Breast epithelium (tissue), 4 donors: Measurements from ENCODE around the gene NR5A1. TPM values are rescaled to one million over a fixed set of nuclear protein-coding genes. Genes with fewer than 3 reads are reported as not detected.

ENCODE experiments used
- DNase-seq, 2 donors: peaks; one replicate each; pipeline ENCODE4 v3.0.0-alpha.2; 2019; ENCODE audit warnings: low spot score in 2 of 2
- H3K27ac ChIP-seq, 2 donors: fragments of 200-600 bp; sonication (generic) in 1 of 2; one replicate each; pipeline ENCODE4 v1.5.1; 2016 to 2019; ENCODE audit warnings: mild to moderate bottlenecking in 1 of 2
- H3K27me3 ChIP-seq, 2 donors: fragments of 200-600 bp; sonication (generic) in 1 of 2; one replicate each; pipeline versions ENCODE4 v1.5.1 to v1.6.0; 2017 to 2019; ENCODE audit warnings: control low read depth in 1 of 2, mild to moderate bottlenecking in 1 of 2
- H3K36me3 ChIP-seq: fragments of 200-600 bp; one replicate; pipeline ENCODE4 v1.5.1; 2019
- H3K4me1 ChIP-seq, 2 donors: fragments of 200-600 bp; sonication (generic); one replicate each; pipeline ENCODE4 v1.5.1; 2016 to 2019; ENCODE audit warnings: control low read depth in 1 of 2
- H3K4me3 ChIP-seq, 3 donors: fragments of 200-600 bp; sonication (generic); 1 replicate in 2 of 3; 2 replicates in 1 of 3; pipeline ENCODE4 v1.5.1; 2016 to 2019; ENCODE audit warnings: mild to moderate bottlenecking in 3 of 3, moderate library complexity in 2 of 3
- H3K9me3 ChIP-seq, 2 donors: fragments of 200-600 bp; sonication (generic) in 1 of 2; one replicate each; pipeline ENCODE4 v1.5.1; 2016 to 2019; ENCODE audit warnings: control low read depth in 1 of 2
- CTCF ChIP-seq, 3 donors: fragments of 450-650 bp; IDR thresholded peaks; one replicate each; pipeline ENCODE4 v1.5.1; 2016 to 2017; ENCODE audit warnings: antibody characterized with exemption in 3 of 3, mild to moderate bottlenecking in 3 of 3, moderate library complexity in 3 of 3
- POLR2A ChIP-seq: fragments of 450-650 bp; IDR thresholded peaks from one replicate; pipeline ENCODE4 v1.6.1; 2016; ENCODE audit warnings: antibody characterized with exemption, mild to moderate bottlenecking, moderate library complexity
- POLR2AphosphoS5 ChIP-seq, 3 donors: sonication (generic); formaldehyde crosslinking; IDR thresholded peaks; one replicate each; pipeline ENCODE4 v1.6.1; 2017; ENCODE audit warnings: antibody characterized with exemption in 3 of 3
- intact Hi-C: fragments of 100-400 bp; cut with DNase I; formaldehyde crosslinking; loops from one replicate; pipeline ENCODE4 v1.15.1; 2023; ENCODE audit warnings: low total_unique reads
- total RNA-seq, 3 donors: library from RNA; depleted of rRNA; stranded (reverse); fragments of >200 nt; gene quantifications; one replicate each; pipeline ENCODE4 v1.1.0, GENCODE V29; 2016

The NR5A1 gene
- total RNA-seq, 3 donors from 2014 or later = not detected

GRCh38 chr9:124489222-124489621, 18.0 kb downstream of the NR5A1 start:
- Histone ChIP-seq H3K4me1 (no peaks in the 10 kb centered on the region), H3K4me3 (no peak overlapping the region), H3K27ac (no peak overlapping the region), H3K27me3 (peaks cover 0 to 29% of the 10 kb centered on the region in 2 donors), H3K36me3 (no peaks in the 10 kb centered on the region), H3K9me3 (no peaks in the 10 kb centered on the region)
- TF ChIP-seq CTCF (IDR thresholded peaks at IDR 0.05) (no peak), POLR2A (no peak), POLR2AphosphoS5 (IDR thresholded peaks at IDR 0.05) (no peak)
- no peak for DNase-seq
- intact Hi-C loops = no loop called here

GRCh38 chr9:124488641-124489210, 18.5 kb downstream of the NR5A1 start:
- H3K27me3 ChIP-seq = peaks cover 0 to 29% of the 10 kb centered on the region in 2 donors
- no peak overlapping the region for H3K4me3 ChIP-seq
- intact Hi-C loops = no loop called here

GRCh38 chr9:124487260-124488182, 19.7 kb downstream of the NR5A1 start:
- intact Hi-C loops = no loop called here
- H3K27me3 ChIP-seq = peaks cover 0 to 33% of the 10 kb centered on the region in 2 donors
- no peak for TF ChIP-seq POLR2AphosphoS5 (IDR thresholded peaks at IDR 0.05)
- no peak for TF ChIP-seq POLR2A
- TF ChIP-seq CTCF (IDR thresholded peaks at IDR 0.05) = no peak
- no peak overlapping the region for H3K27ac ChIP-seq
- no peaks in the 10 kb centered on the region for H3K9me3 ChIP-seq
- no peak for DNase-seq
- no peaks in the 10 kb centered on the region for H3K4me1 ChIP-seq
- H3K4me3 ChIP-seq = no peak overlapping the region
- H3K36me3 ChIP-seq = no peaks in the 10 kb centered on the region

More at GRCh38 chr9:124488641-124489210, 18.5 kb downstream of the NR5A1 start:
- Histone ChIP-seq H3K36me3 (no peaks in the 10 kb centered on the region), H3K27ac (no peak overlapping the region), H3K4me1 (no peaks in the 10 kb centered on the region), H3K9me3 (no peaks in the 10 kb centered on the region)
- no peak for DNase-seq
- no peak for TF ChIP-seq POLR2AphosphoS5 (IDR thresholded peaks at IDR 0.05)
- no peak for TF ChIP-seq POLR2A
- TF ChIP-seq CTCF (IDR thresholded peaks at IDR 0.05) = no peak

- Histone ChIP-seq H3K36me3 (no peaks in the 10 kb centered on the region), H3K9me3 (no peaks in the 10 kb centered on the region), H3K27me3 (peaks cover 0 to 39% of the 10 kb centered on the region in 2 donors), H3K27ac (no peak overlapping the region), H3K4me3 (no peak overlapping the region), H3K4me1 (no peaks in the 10 kb centered on the region)
- no peak for TF ChIP-seq POLR2A
- no peak for TF ChIP-seq CTCF (IDR thresholded peaks at IDR 0.05)
- TF ChIP-seq POLR2AphosphoS5 (IDR thresholded peaks at IDR 0.05) = no peak
- intact Hi-C loops = no loop called here
- no peak for DNase-seq
These were observed 20.4 kb downstream of the NR5A1 start for GRCh38 chr9:124486778-124487259.

- no peak for DNase-seq
- Histone ChIP-seq H3K27ac (no peak overlapping the region), H3K4me3 (no peak overlapping the region), H3K9me3 (no peaks in the 10 kb centered on the region), H3K27me3 (peaks cover 0 to 41% of the 10 kb centered on the region in 2 donors), H3K36me3 (no peaks in the 10 kb centered on the region), H3K4me1 (no peaks in the 10 kb centered on the region)
- intact Hi-C loops = no loop called here
- no peak for TF ChIP-seq POLR2AphosphoS5 (IDR thresholded peaks at IDR 0.05)
- no peak for TF ChIP-seq POLR2A
- TF ChIP-seq CTCF (IDR thresholded peaks at IDR 0.05) = no peak
These were observed 21.3 kb downstream of the NR5A1 start for GRCh38 chr9:124485936-124486335.
